GM23248 (cell line): ENCODE results near the gene MAGEE1. TPM values are rescaled to one million over a fixed set of nuclear protein-coding genes. Genes with fewer than 3 reads are reported as not detected.

Source experiments
- DNase-seq: peaks from one replicate; pipeline ENCODE4 v3.0.0-alpha.2; 2015
- H2AFZ ChIP-seq: fragments of 200-600 bp; sonication (generic); 2 replicates; pipeline ENCODE4 v1.6.1; 2016; ENCODE audit warnings: antibody characterized with exemption
- H3F3A ChIP-seq: fragments of 200-600 bp; sonication (generic); 2 replicates; pipeline ENCODE4 v1.6.1; 2016; ENCODE audit warnings: mild to moderate bottlenecking, antibody characterized with exemption, mixed run types; ENCODE audit not compliant: insufficient read depth
- H3K27ac ChIP-seq: fragments of 200-600 bp; sonication (generic); 2 replicates; pipeline ENCODE4 v1.5.1; 2016; ENCODE audit warnings: mild to moderate bottlenecking
- H3K27me3 ChIP-seq: fragments of 200-600 bp; sonication (generic); replicated peaks from 2 replicates; pipeline ENCODE4 v1.6.1; 2016; ENCODE audit warnings: mild to moderate bottlenecking; ENCODE audit not compliant: insufficient read depth
- H3K36me3 ChIP-seq: fragments of 200-600 bp; sonication (generic); 2 replicates; pipeline ENCODE4 v1.6.1; 2016; ENCODE audit warnings: low read depth, mild to moderate bottlenecking
- H3K4me1 ChIP-seq: fragments of 200-600 bp; sonication (generic); 2 replicates; pipeline ENCODE4 v1.6.1; 2016; ENCODE audit warnings: mild to moderate bottlenecking; ENCODE audit not compliant: insufficient read depth
- H3K4me2 ChIP-seq: fragments of 200-600 bp; sonication (generic); one replicate; pipeline ENCODE4 v1.6.1; 2016; ENCODE audit warnings: mild to moderate bottlenecking; ENCODE audit not compliant: unreplicated experiment
- H3K4me3 ChIP-seq: fragments of 200-600 bp; sonication (generic); 2 replicates; pipeline ENCODE4 v1.5.1; 2016; ENCODE audit warnings: mild to moderate bottlenecking
- H3K79me2 ChIP-seq: fragments of 200-600 bp; sonication (generic); 2 replicates; pipeline ENCODE4 v1.6.1; 2016; ENCODE audit warnings: mild to moderate bottlenecking; ENCODE audit not compliant: insufficient read depth
- H3K9ac ChIP-seq: fragments of 200-600 bp; sonication (generic); 2 replicates; pipeline ENCODE4 v1.6.1; 2016; ENCODE audit warnings: mild to moderate bottlenecking
- H3K9me2 ChIP-seq: fragments of 200-600 bp; sonication (generic); 2 replicates; pipeline ENCODE4 v1.6.1; 2016; ENCODE audit warnings: mixed run types, mild to moderate bottlenecking, moderate library complexity; ENCODE audit not compliant: insufficient read depth
- H3K9me3 ChIP-seq: fragments of 200-600 bp; sonication (generic); one replicate; pipeline ENCODE4 v1.6.1; 2017; ENCODE audit warnings: low read depth
- H4K20me1 ChIP-seq: fragments of 200-600 bp; sonication (generic); 2 replicates; pipeline ENCODE4 v1.6.0; 2016; ENCODE audit not compliant: insufficient read depth
- EZH2 ChIP-seq: fragments of 200-600 bp; sonication (generic); IDR thresholded peaks from 2 replicates; pipeline ENCODE4 v1.6.1; 2018; ENCODE audit warnings: antibody characterized with exemption, mild to moderate bottlenecking; ENCODE audit not compliant: insufficient read depth, poor library complexity, severe bottlenecking
- EZH2phosphoT487 ChIP-seq: fragments of 200-600 bp; sonication (generic); IDR thresholded peaks from 2 replicates; pipeline ENCODE4 v1.6.1; 2018; ENCODE audit warnings: antibody characterized with exemption, moderate library complexity, mild to moderate bottlenecking, low read depth; ENCODE audit not compliant: insufficient read depth
- WGBS, 2 experiments: methylation state at CpG; one replicate each; pipeline ENCODE4 v1.1.6; 2015 to 2017; ENCODE audit warnings: low lambda C conversion rate in 2 of 2, low coverage in 1 of 2; ENCODE audit errors: missing lambda C conversion rate in 2 of 2; 5-methylcytosine and 5-hydroxymethylcytosine counted together
- in situ Hi-C: fragments of 300-500 bp; cut with MboI; formaldehyde crosslinking; loops from 2 replicates; pipeline ENCODE4 v1.15.0; 2020
- polyA plus RNA-seq: library from polyadenylated mRNA; unstranded; fragments of >200 nt; fragmentation: Nextera tagmentation; extraction: Ambion mirVana; gene quantifications from 2 replicates; pipeline ENCODE4 v1.2.1, GENCODE V29; 2016
- total RNA-seq: library from RNA; depleted of rRNA; stranded (reverse); fragments of >200 nt; shearing (Covaris generic); gene quantifications from 2 replicates; pipeline ENCODE4 v1.2.3, GENCODE V29; 2014; rRNA removed

The MAGEE1 gene, protein sequence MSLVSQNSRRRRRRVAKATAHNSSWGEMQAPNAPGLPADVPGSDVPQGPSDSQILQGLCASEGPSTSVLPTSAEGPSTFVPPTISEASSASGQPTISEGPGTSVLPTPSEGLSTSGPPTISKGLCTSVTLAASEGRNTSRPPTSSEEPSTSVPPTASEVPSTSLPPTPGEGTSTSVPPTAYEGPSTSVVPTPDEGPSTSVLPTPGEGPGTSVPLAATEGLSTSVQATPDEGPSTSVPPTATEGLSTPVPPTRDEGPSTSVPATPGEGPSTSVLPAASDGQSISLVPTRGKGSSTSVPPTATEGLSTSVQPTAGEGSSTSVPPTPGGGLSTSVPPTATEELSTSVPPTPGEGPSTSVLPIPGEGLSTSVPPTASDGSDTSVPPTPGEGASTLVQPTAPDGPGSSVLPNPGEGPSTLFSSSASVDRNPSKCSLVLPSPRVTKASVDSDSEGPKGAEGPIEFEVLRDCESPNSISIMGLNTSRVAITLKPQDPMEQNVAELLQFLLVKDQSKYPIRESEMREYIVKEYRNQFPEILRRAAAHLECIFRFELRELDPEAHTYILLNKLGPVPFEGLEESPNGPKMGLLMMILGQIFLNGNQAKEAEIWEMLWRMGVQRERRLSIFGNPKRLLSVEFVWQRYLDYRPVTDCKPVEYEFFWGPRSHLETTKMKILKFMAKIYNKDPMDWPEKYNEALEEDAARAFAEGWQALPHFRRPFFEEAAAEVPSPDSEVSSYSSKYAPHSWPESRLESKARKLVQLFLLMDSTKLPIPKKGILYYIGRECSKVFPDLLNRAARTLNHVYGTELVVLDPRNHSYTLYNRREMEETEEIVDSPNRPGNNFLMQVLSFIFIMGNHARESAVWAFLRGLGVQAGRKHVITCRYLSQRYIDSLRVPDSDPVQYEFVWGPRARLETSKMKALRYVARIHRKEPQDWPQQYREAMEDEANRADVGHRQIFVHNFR
- total RNA-seq: 0.86 and 1.1 TPM in 2 replicates
- 0.39 and 0.60 TPM in 2 replicates for polyA plus RNA-seq

DNA sequence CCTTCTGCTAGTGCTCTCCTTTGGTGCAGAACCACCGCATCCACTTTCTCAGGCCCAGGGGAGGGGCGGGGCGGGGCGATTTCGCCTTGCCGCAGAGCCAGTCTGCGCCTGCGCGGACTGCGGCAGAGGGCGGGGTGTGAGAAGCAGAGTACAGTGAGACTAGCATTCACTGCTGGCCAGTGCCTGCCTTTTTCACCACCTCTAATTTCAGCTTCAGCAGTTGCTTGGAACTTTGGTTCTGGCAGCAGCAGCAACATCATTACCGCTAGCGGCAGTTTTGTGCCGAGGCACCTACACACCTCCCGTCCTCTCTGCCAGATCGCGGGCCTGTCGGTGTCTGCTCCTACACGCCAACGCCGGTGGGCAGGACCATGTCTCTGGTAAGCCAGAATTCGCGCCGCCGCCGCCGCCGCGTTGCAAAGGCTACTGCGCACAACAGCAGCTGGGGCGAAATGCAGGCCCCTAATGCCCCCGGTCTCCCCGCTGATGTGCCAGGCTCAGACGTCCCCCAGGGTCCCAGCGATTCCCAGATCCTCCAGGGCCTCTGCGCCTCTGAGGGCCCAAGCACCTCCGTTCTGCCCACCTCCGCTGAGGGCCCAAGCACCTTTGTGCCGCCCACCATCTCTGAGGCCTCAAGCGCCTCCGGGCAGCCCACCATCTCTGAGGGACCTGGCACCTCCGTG is at the start of gene MAGEE1:
Gene MAGEE1, plus strand, starts transcription at position 151 of the 683 bp plus-strand sequence. Its CDS starts 221 bp downstream, at position 372.
- H3K36me3 ChIP-seq: no peaks in the 10 kb centered on the region
- H3F3A ChIP-seq: no peaks in the 10 kb centered on the region
- in situ Hi-C loops: loop anchor here (25.0 kb wide), 1 partner anchor 1160 kb away; no protein-coding TSS in a partner anchor
- H3K4me2 ChIP-seq: peak within 1 kb of the TSS; percentile 62
- H3K27me3 ChIP-seq: no peaks in the 10 kb centered on the region
- no peaks in the 10 kb centered on the region for H3K4me1 ChIP-seq
- TF ChIP-seq EZH2 (no peak), EZH2phosphoT487 (no peak)
- H3K27ac ChIP-seq: no peak within 1 kb of the TSS
- H3K79me2 ChIP-seq: no peaks in the 10 kb centered on the region
- H2AFZ ChIP-seq: peak within 1 kb of the TSS; percentile 94
- peak; percentile 74 for DNase-seq
- no peaks in the 10 kb centered on the region for H4K20me1 ChIP-seq
- H3K9me2 ChIP-seq: no peaks in the 10 kb centered on the region
- peak within 1 kb of the TSS; percentile 81 for H3K4me3 ChIP-seq
- peak within 1 kb of the TSS; percentile 79 for H3K9ac ChIP-seq
- 1 to 2% methylated on average over 15 to 22 of the region's 42 CpGs for WGBS, 2 experiments
- H3K9me3 ChIP-seq: no peaks in the 10 kb centered on the region

DNA sequence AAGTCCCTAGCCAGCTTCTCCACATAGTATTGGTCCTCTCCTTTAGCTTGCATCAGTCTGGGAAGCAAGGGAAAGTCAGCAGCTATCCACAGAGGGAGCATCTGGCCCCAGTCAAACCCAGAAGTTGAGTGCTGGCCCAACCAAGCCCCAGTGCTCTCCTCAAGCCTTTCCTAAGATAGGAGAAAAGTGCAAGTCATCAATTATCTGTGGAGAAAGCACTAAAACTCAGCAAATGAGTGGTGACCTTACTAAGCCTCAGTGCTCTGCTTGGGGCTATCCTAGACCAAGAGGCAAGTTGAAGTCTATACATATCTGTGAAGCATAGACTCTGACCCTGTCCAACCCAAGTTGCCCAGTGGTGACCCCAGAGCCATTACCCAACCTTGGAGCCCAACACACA is 28.5 kb upstream of the MAGEE1 start:
- in situ Hi-C loops: no loop called here
- no peaks in the 10 kb centered on the region for H3K27me3 ChIP-seq
- no peak for TF ChIP-seq EZH2phosphoT487
- TF ChIP-seq EZH2: no peak
- H3K36me3 ChIP-seq: no peaks in the 10 kb centered on the region
- H3K79me2 ChIP-seq: no peaks in the 10 kb centered on the region
- H4K20me1 ChIP-seq: no peaks in the 10 kb centered on the region
- no peak overlapping the region for H2AFZ ChIP-seq
- no peaks in the 10 kb centered on the region for H3K4me1 ChIP-seq
- H3K9me3 ChIP-seq: no peaks in the 10 kb centered on the region
- H3F3A ChIP-seq: no peaks in the 10 kb centered on the region
- H3K9ac ChIP-seq: no peak overlapping the region
- DNase-seq: no peak
- no peak overlapping the region for H3K4me3 ChIP-seq
- no peak overlapping the region for H3K27ac ChIP-seq
- no peak overlapping the region for H3K4me2 ChIP-seq
- no peaks in the 10 kb centered on the region for H3K9me2 ChIP-seq

DNA sequence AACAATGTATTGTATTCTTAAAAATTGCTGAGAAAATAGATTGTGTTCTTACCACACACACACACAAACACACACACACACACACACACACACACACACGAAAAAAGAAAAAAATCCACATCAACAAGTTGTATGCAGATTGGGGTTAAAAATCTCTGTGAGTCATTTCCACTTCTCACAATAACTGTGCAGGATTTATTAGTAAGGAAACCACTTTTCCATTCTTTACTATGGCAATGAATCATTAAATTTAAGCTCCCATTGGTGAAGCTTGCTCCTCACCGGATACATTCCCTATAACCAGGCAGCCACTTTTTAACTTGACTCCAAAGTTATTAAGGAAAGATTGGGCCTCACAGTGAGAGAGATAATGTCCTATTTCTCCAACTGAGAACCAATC is 19.7 kb upstream of the MAGEE1 start:
- no peaks in the 10 kb centered on the region for H4K20me1 ChIP-seq
- no peaks in the 10 kb centered on the region for H3K36me3 ChIP-seq
- no peak overlapping the region for H3K4me3 ChIP-seq
- no peak overlapping the region for H3K4me2 ChIP-seq
- no peaks in the 10 kb centered on the region for H3K79me2 ChIP-seq
- no peaks in the 10 kb centered on the region for H3K9me3 ChIP-seq
- no peak overlapping the region for H2AFZ ChIP-seq
- TF ChIP-seq EZH2: no peak
- TF ChIP-seq EZH2phosphoT487: no peak
- no peaks in the 10 kb centered on the region for H3K9me2 ChIP-seq
- DNase-seq: no peak
- H3K9ac ChIP-seq: no peak overlapping the region
- 3 to 7% methylated on average over 2 of the region's 2 CpGs for WGBS, 2 experiments
- in situ Hi-C loops: no loop called here
- H3K27me3 ChIP-seq: no peaks in the 10 kb centered on the region
- no peaks in the 10 kb centered on the region for H3F3A ChIP-seq
- H3K27ac ChIP-seq: no peak overlapping the region
- no peaks in the 10 kb centered on the region for H3K4me1 ChIP-seq

- Histone ChIP-seq H4K20me1 (no peaks in the 10 kb centered on the region), H3F3A (no peaks in the 10 kb centered on the region), H3K4me1 (no peaks in the 10 kb centered on the region), H3K4me3 (no peak overlapping the region), H3K36me3 (no peaks in the 10 kb centered on the region), H3K9me2 (no peaks in the 10 kb centered on the region), H3K9ac (no peak overlapping the region), H3K9me3 (no peaks in the 10 kb centered on the region), H2AFZ (no peak overlapping the region), H3K27me3 (no peaks in the 10 kb centered on the region), H3K4me2 (no peak overlapping the region), H3K79me2 (no peaks in the 10 kb centered on the region), H3K27ac (no peak overlapping the region)
- WGBS, 2 experiments: 78 to 100% methylated on average over 1 of the region's 1 CpG
- TF ChIP-seq EZH2: no peak
- TF ChIP-seq EZH2phosphoT487: no peak
- DNase-seq: peak; percentile 2
- in situ Hi-C loops: no loop called here
These were observed 7.3 kb upstream of the MAGEE1 start for GRCh38 chrX:76420237-76420636.
